Esophagus muscularis mucosa (tissue), 4 donors: ENCODE data around the gene ZNF559. TPM values are rescaled to one million over a fixed set of nuclear protein-coding genes. Genes with fewer than 3 reads are reported as not detected.
"Not testable (repeated sequence)": the region's sequence is repeated elsewhere in the genome, so short reads cannot be mapped to it uniquely, and the experiment has no call there.

Experiments used
- DNase-seq: peaks from one replicate; pipeline ENCODE4 v3.0.0-alpha.2; 2017; ENCODE audit errors: extremely low spot score
- H3K27ac ChIP-seq, 4 donors: fragments of 200-600 bp; sonication (generic); replicated peaks in 1 of 4; 1 replicate in 3 of 4; 2 replicates in 1 of 4; pipeline ENCODE4 v1.5.1; 2016 to 2019; ENCODE audit warnings: mild to moderate bottlenecking in 1 of 4
- H3K27me3 ChIP-seq, 4 donors: fragments of 200-600 bp; sonication (generic); one replicate each; pipeline versions ENCODE4 v1.5.1 to v1.6.0; 2016 to 2019
- H3K36me3 ChIP-seq, 4 donors: fragments of 200-600 bp; sonication (generic); one replicate each; pipeline ENCODE4 v1.5.1; 2016 to 2019
- H3K4me1 ChIP-seq, 4 donors: fragments of 200-600 bp; sonication (generic); one replicate each; pipeline ENCODE4 v1.5.1; 2016 to 2019
- H3K4me3 ChIP-seq, 4 donors: fragments of 200-600 bp; sonication (generic); 1 replicate in 2 of 4; 2 replicates in 2 of 4; pipeline ENCODE4 v1.5.1; 2016 to 2019; ENCODE audit warnings: mild to moderate bottlenecking in 4 of 4, moderate library complexity in 1 of 4
- H3K9me3 ChIP-seq, 4 donors: fragments of 200-600 bp; sonication (generic); 1 replicate in 3 of 4; 2 replicates in 1 of 4; pipeline ENCODE4 v1.5.1; 2016 to 2019
- CTCF ChIP-seq, 3 experiments: fragments of 200-600 bp in 2 of 3; fragments of 450-650 bp in 1 of 3; sonication (generic) in 2 of 3; IDR thresholded peaks; one replicate each; pipeline ENCODE4 v1.5.1; 2017 to 2019; ENCODE audit warnings: antibody characterized with exemption in 3 of 3, mild to moderate bottlenecking in 2 of 3, moderate library complexity in 1 of 3
- EP300 ChIP-seq: sonication (generic); formaldehyde crosslinking; IDR thresholded peaks from one replicate; pipeline ENCODE4 v1.6.1; 2017; ENCODE audit warnings: antibody characterized with exemption
- POLR2A ChIP-seq: fragments of 450-650 bp; IDR thresholded peaks from one replicate; pipeline ENCODE4 v1.6.1; 2017; ENCODE audit warnings: antibody characterized with exemption, moderate library complexity, mild to moderate bottlenecking, low read depth
- POLR2AphosphoS5 ChIP-seq, 2 donors: sonication (generic); formaldehyde crosslinking; IDR thresholded peaks; one replicate each; pipeline ENCODE4 v1.6.1; 2017; ENCODE audit warnings: antibody characterized with exemption in 2 of 2
- WGBS: methylation state at CpG from one replicate; pipeline ENCODE4 v1.1.5; 2018; 5-methylcytosine and 5-hydroxymethylcytosine counted together
- intact Hi-C: fragments of 100-400 bp; cut with DNase I; formaldehyde crosslinking; loops from one replicate; pipeline ENCODE4 v1.15.1; 2023
- total RNA-seq, 4 donors: library from RNA; depleted of rRNA; stranded (reverse); fragments of >200 nt; gene quantifications; one replicate each; pipeline versions ENCODE4 v1.1.0 to v1.2.1, GENCODE V29; 2016

ZNF559 gene
- 10 to 100 TPM in 3 of 4 donors, 1 to 10 TPM in 1; 8.8 to 18.9 (median 18.6) TPM for total RNA-seq

- peaks cover 4 to 42% (median 38%) of the 10 kb centered on the region in 4 donors for H3K9me3 ChIP-seq
- H3K4me3 ChIP-seq = peak within 1 kb of the TSS; percentile 66 to 87 (median 72)
- WGBS = 0% methylated on average over 27 of the region's 48 CpGs
- TF ChIP-seq CTCF (IDR thresholded peaks at IDR 0.05) (peak in 2 of 3 experiments; percentile 16 to 23), EP300 (no peak), POLR2AphosphoS5 (IDR thresholded peaks at IDR 0.05) (peak; percentile 67 to 92)
- intact Hi-C loops = loop anchor here (2.0 to 10.0 kb wide), 2 partner anchors 13 to 211 kb away; partner anchors contain the start of gene ZNF426
- peak within 1 kb of the TSS; percentile 85 to 92 (median 90) for H3K27ac ChIP-seq
- H3K27me3 ChIP-seq = no peaks in the 10 kb centered on the region
- H3K36me3 ChIP-seq = peaks cover 0 to 28% (median 6%) of the 10 kb centered on the region in 4 donors
- peaks cover 7 to 20% (median 17%) of the 10 kb centered on the region in 4 donors for H3K4me1 ChIP-seq
- DNase-seq = peak; percentile 98
These were observed at the start of gene ZNF559 for GRCh38 chr19:9323919-9324583. ZNF559 (plus strand) TSS chr19:9324179; CDS start chr19:9338550, 14,371 bp downstream.

- not testable (repeated sequence) for H3K27me3 ChIP-seq
These were observed 40.5 kb upstream of the ZNF559 start for GRCh38 chr19:9283485-9283884.

GRCh38 chr19:9289231-9289884, 34.6 kb upstream of the ZNF559 start:
- Histone ChIP-seq H3K4me3 (no peak overlapping the region), H3K4me1 (no peaks in the 10 kb centered on the region), H3K36me3 (peaks cover 10 to 40% (median 20%) of the 10 kb centered on the region in 4 donors), H3K9me3 (peaks cover 0 to 95% (median 81%) of the 10 kb centered on the region in 4 donors), H3K27me3 (no peaks in the 10 kb centered on the region), H3K27ac (no peak overlapping the region)
- TF ChIP-seq POLR2A (no peak), CTCF (IDR thresholded peaks at IDR 0.05) (no peak), EP300 (no peak)
- DNase-seq = no peak
- 94% methylated on average over 2 of the region's 2 CpGs for WGBS
- intact Hi-C loops = loop anchor here (10.0 kb wide), 1 partner anchor 75 kb away; the partner anchor contains the start of gene ZNF177

More at GRCh38 chr19:9283485-9283884, 40.5 kb upstream of the ZNF559 start:
- Histone ChIP-seq H3K4me3 (peak overlapping the region in 2 of 4 donors; percentile 20 to 45), H3K9me3 (peaks cover 0 to 73% (median 54%) of the 10 kb centered on the region in 4 donors)
- H3K27ac ChIP-seq, H3K4me1 ChIP-seq, DNase-seq, H3K36me3 ChIP-seq: not testable (repeated sequence)
- WGBS = no CpG with 5 or more reads among the region's 38 CpGs
- intact Hi-C loops = loop anchor here (10.0 kb wide), 1 partner anchor 81 kb away; the partner anchor contains the start of gene ZNF177

GRCh38 chr19:9295411-9295849, 28.5 kb upstream of the ZNF559 start:
- WGBS = 96% methylated on average over 4 of the region's 4 CpGs
- DNase-seq = no peak

More at GRCh38 chr19:9295411-9295849, 28.5 kb upstream of the ZNF559 start:
- Histone ChIP-seq H3K36me3 (peaks cover 55 to 92% (median 69%) of the 10 kb centered on the region in 4 donors), H3K9me3 (peaks cover 12 to 100% (median 92%) of the 10 kb centered on the region in 4 donors), H3K4me3 (no peak overlapping the region), H3K27ac (no peak overlapping the region), H3K27me3 (no peaks in the 10 kb centered on the region), H3K4me1 (no peaks in the 10 kb centered on the region)
- TF ChIP-seq EP300 (no peak), POLR2AphosphoS5 (IDR thresholded peaks at IDR 0.05) (no peak), CTCF (IDR thresholded peaks at IDR 0.05) (no peak), POLR2A (no peak)
- intact Hi-C loops = no loop called here
